Uterus (tissue), 4 donors: ENCODE measurements around the gene CEP72. TPM values are rescaled to one million over a fixed set of nuclear protein-coding genes. Genes with fewer than 3 reads are reported as not detected.

Experiments used
- DNase-seq, 2 donors: peaks; one replicate each; pipeline ENCODE4 v3.0.0-alpha.2; 2019 to 2020
- H3K27ac ChIP-seq, 2 donors: fragments of 200-600 bp; sonication (generic); 1 replicate in 1 of 2; 2 replicates in 1 of 2; pipeline ENCODE4 v1.5.1; 2016 to 2018
- H3K27me3 ChIP-seq, 2 donors: fragments of 200-600 bp; sonication (generic); one replicate each; pipeline ENCODE4 v1.5.1; 2018 to 2019; ENCODE audit warnings: control low read depth in 1 of 2
- H3K36me3 ChIP-seq, 2 donors: fragments of 200-600 bp; sonication (generic); one replicate each; pipeline ENCODE4 v1.5.1; 2019; ENCODE audit warnings: control low read depth in 1 of 2
- H3K4me1 ChIP-seq, 2 donors: fragments of 200-600 bp; sonication (generic); one replicate each; pipeline ENCODE4 v1.5.1; 2018 to 2019; ENCODE audit warnings: control low read depth in 1 of 2
- H3K4me3 ChIP-seq, 2 donors: fragments of 200-600 bp; sonication (generic); 1 replicate in 1 of 2; 2 replicates in 1 of 2; pipeline ENCODE4 v1.5.1; 2018 to 2019; ENCODE audit warnings: mild to moderate bottlenecking in 1 of 2
- H3K9me3 ChIP-seq, 2 donors: fragments of 200-600 bp; sonication (generic); one replicate each; pipeline ENCODE4 v1.5.1; 2019; ENCODE audit warnings: control low read depth in 1 of 2
- POLR2A ChIP-seq, 2 donors: fragments of 450-650 bp; IDR thresholded peaks; one replicate each; pipeline ENCODE4 v1.6.1; 2016; ENCODE audit warnings: antibody characterized with exemption in 2 of 2, mild to moderate bottlenecking in 1 of 2, moderate library complexity in 1 of 2
- intact Hi-C: fragments of 100-400 bp; cut with DNase I; formaldehyde crosslinking; loops from one replicate; pipeline ENCODE4 v1.15.1; 2023; ENCODE audit warnings: low total_unique reads
- total RNA-seq, 4 donors: library from RNA; depleted of rRNA in 3 of 4; stranded (reverse); fragments of >200 nt in 3 of 4; gene quantifications; one replicate each; pipeline versions ENCODE4 v1.1.0 to v1.2.4, GENCODE V29; 2014 to 2023
- TF ChIP-seq, protein P1 (sequence below), 4 experiments: fragments of 200-600 bp in 2 of 4; fragments of 450-650 bp in 2 of 4; sonication (generic) in 2 of 4; IDR thresholded peaks; one replicate each; pipeline ENCODE4 v1.5.1; 2016 to 2019; ENCODE audit warnings: antibody characterized with exemption in 4 of 4, mild to moderate bottlenecking in 2 of 4, moderate library complexity in 1 of 4
- donor health status: DM: yes; HTN: yes; CAD: no.

Gene CEP72, protein sequence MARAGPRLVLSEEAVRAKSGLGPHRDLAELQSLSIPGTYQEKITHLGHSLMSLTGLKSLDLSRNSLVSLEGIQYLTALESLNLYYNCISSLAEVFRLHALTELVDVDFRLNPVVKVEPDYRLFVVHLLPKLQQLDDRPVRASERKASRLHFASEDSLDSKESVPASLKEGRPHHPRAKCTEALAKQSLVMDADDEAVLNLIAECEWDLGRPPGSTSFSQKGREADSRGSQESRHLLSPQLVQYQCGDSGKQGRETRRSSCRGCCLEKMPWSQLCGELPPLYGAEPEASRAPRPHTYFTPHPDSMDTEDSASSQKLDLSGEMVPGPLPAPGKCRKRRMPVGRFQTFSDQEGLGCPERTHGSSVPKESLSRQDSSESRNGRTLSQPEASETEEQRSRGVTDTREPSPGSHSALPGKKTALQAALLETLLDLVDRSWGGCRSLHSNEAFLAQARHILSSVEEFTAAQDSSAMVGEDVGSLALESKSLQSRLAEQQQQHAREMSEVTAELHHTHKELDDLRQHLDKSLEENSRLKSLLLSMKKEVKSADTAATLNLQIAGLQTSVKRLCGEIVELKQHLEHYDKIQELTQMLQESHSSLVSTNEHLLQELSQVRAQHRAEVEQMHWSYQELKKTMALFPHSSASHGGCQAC
- 10 to 100 TPM in 1 of 4 donors, 1 to 10 TPM in 2, under 1 TPM in 1; 0.26 to 11.9 (median 4.9) TPM for total RNA-seq

DNA sequence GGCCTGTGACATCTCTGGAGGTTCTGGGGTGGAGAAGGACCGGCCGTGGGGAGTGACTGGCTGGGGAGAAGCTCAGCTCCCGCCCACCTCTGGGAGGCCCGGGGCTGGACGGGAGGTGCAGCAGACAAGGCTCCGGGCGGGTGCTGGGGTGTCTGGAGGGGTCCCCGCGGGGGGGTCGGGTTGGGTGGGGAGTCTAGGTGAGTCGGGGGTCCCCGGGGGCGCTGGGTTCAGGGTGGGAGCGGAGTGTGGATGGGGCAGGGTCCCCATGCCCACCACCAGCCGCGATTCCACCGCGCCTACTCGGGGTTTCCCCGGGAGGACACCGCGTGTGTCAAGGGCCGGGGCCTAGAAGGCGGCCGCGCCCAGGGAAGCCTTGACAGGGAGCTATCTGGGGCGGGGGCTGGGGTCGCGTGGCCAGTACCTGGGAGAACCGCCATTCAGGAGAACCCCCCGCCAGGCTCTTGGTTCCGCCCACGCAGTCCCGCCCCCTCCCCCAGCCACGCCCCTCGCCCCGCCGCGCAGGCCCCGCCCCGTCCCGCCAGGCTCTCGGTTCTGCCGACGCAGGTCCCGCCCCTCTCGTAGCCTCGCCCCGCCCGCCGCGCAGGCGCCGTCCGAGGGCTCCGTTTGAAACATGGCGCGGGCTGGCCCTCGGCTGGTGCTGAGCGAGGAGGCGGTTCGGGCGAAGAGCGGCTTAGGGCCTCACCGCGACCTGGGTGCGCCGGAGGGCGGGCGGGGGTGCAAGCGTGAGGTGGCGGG, at the start of gene CEP72:
Gene CEP72, plus strand, starts transcription at position 610 of the 756 bp plus-strand sequence. Its CDS starts 22 bp downstream, at position 632.
- Histone ChIP-seq H3K27me3 (no peaks in the 10 kb centered on the region), H3K9me3 (no peaks in the 10 kb centered on the region), H3K27ac (peak within 1 kb of the TSS in 1 of 2 donors; percentile 13), H3K36me3 (no peaks in the 10 kb centered on the region), H3K4me1 (no peaks in the 10 kb centered on the region), H3K4me3 (peak within 1 kb of the TSS; percentile 51 to 69)
- TF ChIP-seq, protein P1, sequence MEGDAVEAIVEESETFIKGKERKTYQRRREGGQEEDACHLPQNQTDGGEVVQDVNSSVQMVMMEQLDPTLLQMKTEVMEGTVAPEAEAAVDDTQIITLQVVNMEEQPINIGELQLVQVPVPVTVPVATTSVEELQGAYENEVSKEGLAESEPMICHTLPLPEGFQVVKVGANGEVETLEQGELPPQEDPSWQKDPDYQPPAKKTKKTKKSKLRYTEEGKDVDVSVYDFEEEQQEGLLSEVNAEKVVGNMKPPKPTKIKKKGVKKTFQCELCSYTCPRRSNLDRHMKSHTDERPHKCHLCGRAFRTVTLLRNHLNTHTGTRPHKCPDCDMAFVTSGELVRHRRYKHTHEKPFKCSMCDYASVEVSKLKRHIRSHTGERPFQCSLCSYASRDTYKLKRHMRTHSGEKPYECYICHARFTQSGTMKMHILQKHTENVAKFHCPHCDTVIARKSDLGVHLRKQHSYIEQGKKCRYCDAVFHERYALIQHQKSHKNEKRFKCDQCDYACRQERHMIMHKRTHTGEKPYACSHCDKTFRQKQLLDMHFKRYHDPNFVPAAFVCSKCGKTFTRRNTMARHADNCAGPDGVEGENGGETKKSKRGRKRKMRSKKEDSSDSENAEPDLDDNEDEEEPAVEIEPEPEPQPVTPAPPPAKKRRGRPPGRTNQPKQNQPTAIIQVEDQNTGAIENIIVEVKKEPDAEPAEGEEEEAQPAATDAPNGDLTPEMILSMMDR (IDR thresholded peaks at IDR 0.05), result no peak
- no peak for TF ChIP-seq POLR2A (IDR thresholded peaks at IDR 0.05)
- DNase-seq, result peak; percentile 87 to 90
- intact Hi-C loops, result no loop called here

DNA sequence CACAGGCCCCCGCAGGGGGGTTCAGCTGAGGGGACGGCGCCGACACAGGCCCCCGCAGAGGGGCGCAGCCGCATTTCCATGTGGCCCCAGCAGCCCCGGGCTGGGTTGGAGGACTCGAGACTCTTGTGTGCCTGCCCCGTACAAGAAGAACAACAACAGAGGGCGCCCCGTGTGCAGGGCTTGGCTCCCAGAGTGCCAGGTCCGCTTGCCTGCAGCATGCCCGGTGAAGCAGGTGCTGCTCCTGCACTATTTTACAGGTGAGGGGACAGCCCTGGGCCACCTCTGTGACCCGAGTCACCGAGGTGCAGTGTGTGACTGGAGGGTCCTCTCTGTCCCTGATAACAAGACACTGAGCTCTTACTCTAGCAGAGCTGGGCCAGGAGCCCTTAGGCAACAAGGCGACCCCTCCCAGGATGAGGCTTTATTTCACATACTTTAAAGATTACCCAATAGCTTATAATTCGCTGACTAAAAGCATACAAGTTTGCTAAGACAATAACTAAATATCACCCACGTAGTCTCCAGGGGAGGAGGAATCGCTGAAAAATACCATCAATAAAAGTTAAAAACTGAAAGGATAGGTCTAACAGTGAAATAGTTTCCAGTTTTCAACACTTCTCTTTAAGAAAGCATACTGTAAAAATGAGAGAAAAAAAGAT, 46.2 kb upstream of the CEP72 start:
- Histone ChIP-seq H3K4me3 (no peak overlapping the region), H3K27me3 (peaks cover 0 to 4% of the 10 kb centered on the region in 2 donors), H3K9me3 (no peaks in the 10 kb centered on the region), H3K4me1 (no peaks in the 10 kb centered on the region), H3K36me3 (no peaks in the 10 kb centered on the region), H3K27ac (no peak overlapping the region)
- TF ChIP-seq, protein P1 (IDR thresholded peaks at IDR 0.05), result no peak
- TF ChIP-seq POLR2A (IDR thresholded peaks at IDR 0.05), result no peak
- no peak for DNase-seq
- intact Hi-C loops, result no loop called here

DNA sequence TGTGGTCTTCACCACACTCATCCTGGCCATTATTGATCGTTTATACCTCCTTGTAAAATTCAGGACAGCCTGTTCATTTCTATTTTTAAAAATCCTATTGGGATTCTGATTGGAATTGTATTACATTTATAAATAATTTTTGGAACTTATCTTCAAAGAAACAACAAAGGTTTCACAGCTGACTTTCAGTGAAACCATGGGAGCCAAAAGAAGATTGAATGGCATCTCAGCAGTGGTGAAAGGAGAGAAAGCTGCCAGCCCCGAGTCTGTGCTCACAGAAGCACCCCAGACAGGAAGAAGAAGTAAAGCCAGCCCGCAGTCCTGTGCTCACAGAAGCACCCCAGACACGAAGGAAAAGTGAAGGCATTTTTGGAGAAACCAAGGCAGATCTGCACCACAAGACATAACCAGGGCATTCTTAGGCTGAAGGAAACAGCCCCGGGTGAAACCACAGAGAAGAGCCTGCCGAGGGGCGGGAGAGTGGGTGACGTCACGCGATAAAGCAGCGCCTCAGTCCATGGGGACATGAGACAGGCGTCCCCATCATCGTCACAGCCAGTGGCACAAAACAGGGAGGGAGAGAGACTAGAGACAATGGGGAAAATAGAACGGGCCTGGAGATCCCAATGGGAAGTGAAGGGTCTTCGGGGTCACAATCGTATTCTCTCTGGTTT, 45.4 kb upstream of the CEP72 start:
- Histone ChIP-seq H3K9me3 (no peaks in the 10 kb centered on the region), H3K27me3 (peaks cover 0 to 4% of the 10 kb centered on the region in 2 donors), H3K4me1 (no peaks in the 10 kb centered on the region), H3K36me3 (no peaks in the 10 kb centered on the region), H3K27ac (no peak overlapping the region), H3K4me3 (no peak overlapping the region)
- no peak for TF ChIP-seq POLR2A (IDR thresholded peaks at IDR 0.05)
- TF ChIP-seq, protein P1 (IDR thresholded peaks at IDR 0.05), result no peak
- DNase-seq, result no peak
- intact Hi-C loops, result no loop called here

DNA sequence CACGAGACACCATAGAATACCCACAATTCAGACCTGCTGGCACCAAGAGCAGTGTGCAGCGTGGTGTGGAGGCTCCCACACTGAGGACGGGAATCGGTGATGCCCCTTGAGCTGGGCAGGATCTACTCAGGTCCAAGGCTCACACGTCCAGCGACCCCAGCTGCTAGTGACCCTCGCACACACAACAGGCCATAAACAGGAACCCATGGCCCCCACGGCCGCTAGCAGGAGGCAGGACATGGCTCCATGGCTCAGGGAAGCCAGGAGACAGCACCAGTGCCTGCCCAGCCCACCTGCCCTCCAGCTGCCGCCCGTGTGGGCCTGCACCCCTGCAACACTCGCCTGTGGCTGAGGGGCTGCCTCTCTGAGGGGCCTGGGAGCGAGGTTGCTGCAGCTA, 44.5 kb upstream of the CEP72 start:
- no peak for DNase-seq
- no peak overlapping the region for H3K27ac ChIP-seq
- TF ChIP-seq, protein P1 (IDR thresholded peaks at IDR 0.05), result no peak
- intact Hi-C loops, result no loop called here
- peaks cover 0 to 4% of the 10 kb centered on the region in 2 donors for H3K27me3 ChIP-seq
- no peak overlapping the region for H3K4me3 ChIP-seq
- no peaks in the 10 kb centered on the region for H3K9me3 ChIP-seq
- H3K36me3 ChIP-seq, result no peaks in the 10 kb centered on the region
- H3K4me1 ChIP-seq, result no peaks in the 10 kb centered on the region
